Measurements from ENCODE around the gene APLN.

Gene APLN

DNA sequence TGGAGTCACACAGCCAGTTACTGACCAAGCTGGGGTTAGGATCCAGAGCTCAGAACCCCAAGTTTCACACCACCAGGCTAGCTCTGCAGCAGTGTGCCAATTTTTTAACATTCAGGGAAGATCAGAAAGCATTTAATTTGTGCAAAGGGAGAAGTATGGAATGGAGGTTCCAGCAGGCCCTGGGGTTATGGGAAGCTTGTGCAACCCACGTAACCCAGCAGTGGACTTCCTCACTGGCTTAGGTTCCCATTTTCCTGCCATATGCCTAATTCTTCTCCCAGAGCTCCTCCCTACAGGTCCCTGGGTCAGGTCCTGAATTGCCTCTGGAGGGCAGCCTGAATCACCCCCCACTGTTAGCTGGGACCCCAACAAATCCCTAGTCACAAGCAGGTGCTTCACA lies 14.0 kb downstream of the APLN start:
- DNase-seq = no peak

DNA sequence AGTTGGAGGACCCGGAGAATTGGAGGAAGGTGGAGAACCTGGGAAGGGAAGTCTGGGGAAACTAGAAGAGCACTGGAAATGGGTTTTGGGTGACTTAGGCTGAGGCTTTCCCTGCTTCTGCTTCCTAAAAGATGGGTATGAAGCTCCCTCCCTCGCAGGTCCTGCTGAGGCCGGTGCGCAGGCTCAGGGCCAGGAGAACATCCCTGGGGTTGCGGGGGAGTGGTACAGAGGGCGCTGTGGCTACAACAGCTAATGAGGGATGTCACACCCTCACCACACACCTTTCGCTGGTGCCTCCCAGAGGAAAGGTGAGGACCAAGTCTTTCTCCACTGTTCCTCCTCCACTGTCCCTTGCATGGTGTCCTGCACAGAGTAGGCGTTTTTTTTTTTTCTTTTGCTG lies 15.8 kb downstream of the APLN start:
- no peak for DNase-seq

DNA sequence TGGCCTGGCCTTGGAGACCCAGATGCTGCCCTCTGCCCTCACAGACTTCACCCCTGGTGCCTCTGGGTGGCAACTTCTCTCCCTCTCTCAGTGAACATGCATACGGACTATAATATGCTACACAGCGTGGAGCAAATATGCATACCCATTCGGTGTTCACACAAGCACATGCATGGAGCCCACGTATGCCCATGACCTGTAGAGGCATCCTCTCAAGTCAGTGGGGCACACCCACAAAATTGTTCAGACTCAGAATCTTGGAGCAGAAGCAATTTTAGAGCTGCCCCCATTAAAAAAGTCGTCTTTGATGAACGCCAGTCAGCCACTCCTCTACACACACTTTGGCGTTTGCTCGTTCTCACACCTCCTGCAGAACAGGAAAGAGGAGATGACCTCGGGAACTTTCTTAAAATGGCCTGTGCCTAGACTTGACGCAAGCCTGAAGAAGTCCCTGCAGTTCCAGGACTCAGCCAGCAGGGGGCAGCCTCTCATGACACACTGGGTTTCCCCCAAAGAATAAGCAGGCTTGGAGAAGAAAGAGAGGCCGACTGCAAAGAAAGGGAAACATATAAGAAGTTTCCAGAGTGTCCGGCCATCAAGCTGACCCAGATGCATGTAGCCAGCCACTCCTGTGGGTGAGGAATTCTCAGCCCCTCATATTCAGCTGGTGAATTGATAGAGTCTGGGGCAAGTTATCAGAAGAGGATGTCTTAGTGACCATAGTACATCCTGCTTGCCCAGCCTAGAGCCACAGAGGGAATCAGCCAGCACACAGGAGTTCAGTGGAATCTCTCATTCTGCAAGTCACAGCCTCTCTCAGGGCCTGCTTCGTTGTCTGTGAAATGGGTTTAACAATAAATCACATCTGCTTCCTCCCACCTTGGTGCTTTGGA lies 17.3 kb downstream of the APLN start:
- peak; percentile 48 to 79 (median 74) for DNase-seq

DNA sequence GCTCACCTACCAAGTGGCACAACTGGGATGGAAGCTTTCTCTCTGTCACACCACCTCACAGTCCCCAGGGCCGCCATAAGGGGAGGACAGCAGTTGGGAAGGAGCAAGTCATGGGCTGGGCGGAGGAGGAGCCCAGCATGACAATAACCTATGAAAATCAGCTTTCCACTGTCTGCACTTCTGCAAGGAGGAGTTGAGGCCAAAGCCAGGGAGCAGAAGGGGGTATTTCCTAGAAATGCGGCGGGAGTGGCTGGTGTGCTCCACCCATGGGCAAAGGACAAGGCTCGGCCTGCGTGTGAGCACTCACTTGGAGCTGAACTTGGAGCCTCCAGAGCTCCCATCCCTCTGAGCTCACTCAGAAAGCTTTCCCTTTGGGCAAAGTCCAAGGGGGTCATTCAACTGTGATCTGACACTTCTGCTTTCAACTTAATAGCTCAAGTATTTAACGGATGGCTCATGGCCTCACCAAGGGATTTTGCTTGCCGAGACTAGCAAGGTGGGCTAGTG lies 18.5 kb downstream of the APLN start:
- no peak for DNase-seq

DNA sequence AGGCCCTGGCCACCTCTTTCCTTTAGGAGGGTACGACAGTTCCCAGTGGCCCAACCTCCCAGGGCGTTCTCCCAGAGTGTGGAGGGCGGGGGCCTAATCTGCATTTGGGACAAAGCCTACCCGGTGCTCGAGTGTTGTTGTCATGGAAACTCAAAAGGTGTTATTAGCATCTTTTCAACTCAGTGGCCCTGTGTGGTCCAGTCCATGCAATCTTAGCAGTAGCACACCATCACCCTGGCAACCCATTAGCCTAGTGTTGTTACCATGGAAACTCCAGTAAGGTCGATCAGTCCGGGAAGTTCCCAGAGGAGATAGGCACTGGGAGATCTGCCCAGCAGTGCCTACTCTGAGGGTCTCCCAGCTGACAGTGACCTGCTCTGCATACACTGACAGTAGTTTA lies 20.2 kb downstream of the APLN start:
- DNase-seq = peak in 2 of 3 experiments; percentile 22 to 73

DNA sequence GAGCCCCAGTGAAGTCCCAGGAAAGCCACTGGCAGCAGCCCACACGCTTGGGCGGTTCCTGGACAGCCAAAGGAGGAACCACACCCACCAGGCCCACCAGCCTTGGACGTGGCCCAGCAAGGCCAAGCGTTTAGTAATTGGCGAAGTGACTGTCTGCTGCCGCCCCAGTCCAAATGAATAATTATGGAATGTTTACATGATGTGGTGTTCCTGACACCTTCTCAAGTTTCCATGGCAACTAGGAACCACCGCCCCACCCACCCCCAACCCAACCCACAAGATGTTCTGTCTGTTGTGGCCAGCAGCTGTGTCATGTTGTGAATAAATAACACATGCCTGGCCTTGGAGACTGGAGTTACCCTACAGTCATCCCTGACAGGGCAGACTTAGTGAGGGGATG lies 22.3 kb downstream of the APLN start:
- no peak for DNase-seq

DNA sequence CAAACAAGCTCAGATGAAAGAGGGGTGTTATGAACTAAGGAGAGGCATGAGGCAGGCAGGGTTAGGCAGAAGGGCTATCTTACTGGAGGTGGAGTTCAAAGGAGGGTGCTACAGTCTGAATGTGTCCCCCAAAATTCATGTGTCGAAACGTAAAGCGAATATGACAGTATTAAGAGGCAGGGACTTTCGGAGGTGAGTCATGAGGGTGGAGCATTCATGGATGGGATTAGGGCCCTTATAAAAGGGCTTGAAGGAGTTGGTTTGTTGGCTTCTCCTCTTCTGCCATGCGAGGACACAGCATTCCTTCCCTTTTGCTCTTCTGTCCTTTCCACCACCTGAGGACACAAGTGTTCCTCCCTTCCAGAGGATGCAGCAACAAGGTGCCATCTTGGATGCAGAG lies 22.9 kb downstream of the APLN start:
- peak in 1 of 3 experiments; percentile 3 for DNase-seq

DNA sequence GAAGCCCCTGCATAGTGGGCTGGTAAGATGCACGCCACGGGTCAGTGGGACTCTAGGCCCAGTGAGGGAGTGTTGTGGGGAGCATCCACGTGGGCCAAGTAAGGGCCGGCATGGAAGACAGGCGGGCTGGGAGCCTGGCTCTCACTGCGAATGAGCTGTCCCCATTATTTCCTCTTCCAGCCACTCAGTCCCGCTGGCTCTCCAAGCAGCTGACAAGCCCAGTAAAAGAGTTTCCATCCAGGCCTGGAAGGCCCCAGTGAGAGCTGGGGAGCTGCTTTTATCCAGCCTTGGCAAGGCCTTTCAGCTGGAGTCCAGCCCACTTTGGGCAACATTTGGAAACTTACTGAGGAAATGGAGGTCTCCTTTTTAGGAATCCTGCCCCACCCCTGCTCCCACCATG lies 24.9 kb downstream of the APLN start:
- DNase-seq = no peak

DNA sequence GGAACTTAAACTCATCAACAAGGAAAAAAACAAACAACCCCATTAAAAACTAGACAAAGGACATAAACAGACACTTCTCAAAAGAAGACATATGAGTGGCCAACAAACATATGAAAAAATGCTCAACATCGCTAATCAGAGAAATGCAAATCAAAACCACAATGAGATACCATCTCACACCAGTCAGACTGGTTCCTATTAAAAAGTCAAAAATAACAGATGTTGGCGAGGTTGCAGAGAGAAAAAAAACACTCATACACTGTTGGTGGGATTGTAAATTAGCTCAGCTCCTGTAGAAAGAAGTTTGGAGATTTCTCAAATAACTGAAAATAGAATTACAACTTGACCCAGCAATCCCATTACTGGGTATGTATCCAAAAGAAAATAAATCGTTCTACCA lies 28.7 kb downstream of the APLN start:
- no peak for DNase-seq

DNA sequence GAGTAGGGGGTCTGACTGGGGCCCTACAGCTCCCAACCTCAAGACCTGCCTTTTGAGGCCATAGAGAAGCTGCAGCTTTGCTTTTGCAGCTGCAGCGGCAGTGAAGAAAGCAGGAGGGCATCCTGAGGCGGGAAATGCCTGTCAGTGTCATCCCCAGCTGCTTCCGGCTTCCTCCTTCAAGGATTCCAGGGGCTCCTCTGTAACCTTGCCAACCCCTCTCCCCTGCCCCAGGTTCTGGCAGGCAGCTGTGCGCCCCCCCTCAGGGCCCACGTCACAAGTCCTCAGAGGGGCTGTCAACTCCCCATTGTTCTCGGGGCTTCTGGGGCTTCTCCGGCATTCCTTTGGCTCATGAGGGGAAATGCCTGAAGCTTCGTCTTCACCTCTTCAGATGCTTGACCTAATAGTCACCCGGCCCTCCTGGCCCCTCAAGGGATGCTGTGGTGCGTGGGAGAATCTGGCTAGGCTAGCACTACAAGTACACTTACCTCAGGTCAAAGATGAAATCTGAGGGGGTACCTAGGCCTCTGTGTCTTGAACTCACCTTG lies 31.9 kb downstream of the APLN start:
- DNase-seq = no peak

DNA sequence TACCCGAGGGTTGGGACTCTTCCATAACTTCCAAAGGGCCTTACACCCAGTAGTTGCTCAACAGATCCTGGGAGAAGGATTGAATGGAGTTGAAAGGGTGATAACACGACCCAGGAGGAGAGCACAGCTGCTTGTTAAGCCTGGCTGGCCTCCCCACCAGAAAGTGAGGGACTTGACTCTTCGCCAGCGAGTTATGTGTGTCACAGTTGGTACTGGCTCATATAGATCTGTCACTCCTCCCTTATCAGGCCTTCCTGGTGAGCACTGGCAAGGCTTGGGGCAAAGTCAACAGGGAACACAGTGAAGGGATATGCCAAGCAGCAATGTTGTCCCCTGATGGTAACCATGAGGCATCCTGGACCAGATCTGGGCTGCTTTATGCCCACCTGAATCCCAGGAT lies 35.8 kb downstream of the APLN start:
- no peak for DNase-seq

DNA sequence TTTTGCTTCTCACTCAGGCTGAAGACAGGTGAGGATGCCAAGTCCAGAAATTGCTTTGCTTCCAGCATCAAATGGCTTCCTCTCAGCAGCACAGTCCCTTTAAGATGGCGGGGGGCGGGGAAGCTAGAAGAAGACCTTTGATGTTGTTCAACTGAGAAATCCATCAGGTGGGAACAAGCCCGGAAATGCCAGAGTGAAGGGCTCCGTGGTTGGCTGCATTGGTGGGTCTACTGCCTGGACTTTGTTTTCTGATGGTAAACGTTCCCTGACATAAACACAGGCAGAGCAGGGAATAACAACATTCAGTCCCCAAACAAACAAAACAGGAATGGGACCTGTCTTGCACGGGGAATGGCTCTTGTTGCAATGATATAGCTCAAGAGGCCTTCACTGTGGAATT lies 37.3 kb downstream of the APLN start:
- DNase-seq = no peak

DNA sequence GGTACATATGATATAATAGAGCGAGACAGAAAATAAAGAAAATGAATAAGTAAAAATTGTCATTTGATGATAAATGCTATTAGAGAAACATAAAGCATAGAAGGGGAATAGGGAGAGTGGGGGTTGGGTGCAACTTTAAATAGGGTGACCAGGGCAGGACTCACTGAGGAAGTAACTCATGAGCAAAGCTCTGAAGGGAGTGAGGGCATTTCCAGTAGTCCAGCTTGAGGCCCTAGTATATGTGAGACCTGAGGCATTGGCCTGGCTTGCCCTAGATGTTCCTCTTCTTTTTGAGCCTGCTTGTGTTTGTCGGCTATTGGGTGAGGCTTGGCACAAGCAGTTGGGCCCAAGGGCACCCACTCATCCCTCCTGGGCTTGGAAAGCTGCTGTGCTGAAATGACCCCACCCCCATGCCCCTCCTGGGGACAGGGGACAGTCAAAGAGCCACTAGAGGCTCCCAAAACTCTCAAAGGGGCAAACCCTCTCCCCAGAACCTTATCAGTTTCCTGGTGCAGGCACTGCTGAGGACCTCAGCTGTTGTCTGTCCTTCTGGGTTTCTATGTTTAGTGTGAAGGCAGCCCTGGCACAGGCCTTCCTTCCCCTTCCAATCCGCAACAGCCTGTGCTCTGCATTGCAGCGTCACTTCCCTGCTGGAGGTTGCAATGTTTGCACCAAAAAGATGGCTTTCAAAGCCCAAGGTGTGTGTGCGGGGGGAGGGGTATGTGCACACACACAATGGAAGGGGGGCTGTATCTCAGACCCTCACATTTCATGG lies 40.1 kb downstream of the APLN start:
- DNase-seq = no peak

DNA sequence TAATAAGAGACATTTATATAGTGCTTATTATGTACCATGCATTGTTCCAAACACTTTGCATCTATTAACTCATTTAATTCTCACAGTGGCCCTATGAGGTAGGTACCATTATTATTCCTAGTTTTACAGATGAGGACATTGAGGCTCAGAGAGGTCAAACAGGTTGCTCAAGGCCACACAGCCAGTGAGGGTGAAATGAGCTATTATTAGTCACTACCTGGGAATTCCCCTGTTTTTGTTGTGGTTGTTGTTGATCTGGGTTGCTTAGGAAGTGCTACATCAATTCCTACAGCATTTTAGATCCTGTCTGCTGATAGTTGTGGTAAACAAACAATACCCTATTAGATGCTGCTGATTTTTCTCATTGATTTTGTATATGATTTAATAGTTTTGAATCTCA lies 41.2 kb downstream of the APLN start:
- no peak for DNase-seq

DNA sequence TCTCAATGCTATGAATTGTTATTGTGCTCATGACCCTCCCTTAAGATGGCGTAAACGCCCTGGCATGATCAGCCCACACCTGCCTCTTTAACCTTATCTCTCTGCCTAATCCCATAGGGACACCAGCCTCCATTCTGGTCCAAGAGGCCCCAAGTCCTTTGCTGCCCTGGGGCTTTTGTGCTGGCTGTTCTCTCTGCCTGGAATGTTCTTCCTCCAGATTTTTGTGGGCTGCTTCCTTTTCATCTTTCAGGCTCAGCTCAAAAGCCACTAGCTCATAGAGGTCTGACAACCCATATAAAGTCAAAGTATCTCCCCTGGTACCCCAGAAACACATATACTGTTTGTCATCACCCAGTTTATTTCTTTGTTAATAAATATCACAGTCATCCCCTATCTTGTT lies 42.4 kb downstream of the APLN start:
- no peak for DNase-seq

DNA sequence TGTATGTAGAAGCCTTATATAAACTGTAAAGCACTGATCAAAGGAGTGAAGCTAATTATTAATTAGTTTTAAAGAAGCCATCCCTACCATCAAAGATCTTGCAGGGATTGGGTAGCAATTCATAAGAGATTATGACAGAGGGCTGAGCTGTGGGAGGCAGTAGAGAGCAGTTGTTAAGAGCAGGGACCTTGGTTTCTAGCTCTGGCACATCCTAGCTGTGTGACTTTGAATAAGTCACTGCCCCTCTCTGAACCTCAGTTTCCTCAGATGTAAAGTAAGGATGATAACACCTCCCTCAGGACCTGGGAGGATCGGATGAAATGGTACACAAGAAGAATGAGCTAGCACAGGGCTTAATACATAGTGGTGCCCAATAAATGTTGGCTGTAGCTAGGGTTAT lies 45.4 kb downstream of the APLN start:
- no peak for DNase-seq

DNA sequence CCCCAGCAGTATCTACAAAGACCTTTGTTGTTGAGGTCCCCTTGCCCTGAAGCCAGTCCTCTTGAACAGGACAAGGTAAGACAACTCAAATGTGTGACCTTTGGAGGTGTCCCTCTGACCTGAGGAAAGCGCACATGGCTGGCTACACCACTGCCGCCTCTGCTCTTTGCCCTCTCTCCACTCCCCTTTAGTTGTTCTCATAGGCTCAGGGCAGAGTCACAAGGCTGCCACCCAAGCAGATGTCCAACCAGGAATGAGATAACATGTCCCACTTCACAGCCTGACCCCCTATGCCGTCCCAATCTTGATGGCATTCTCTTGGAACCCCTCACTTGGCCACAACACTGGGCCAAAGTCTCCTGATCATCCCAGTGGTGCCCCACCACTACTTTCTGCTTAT lies 46.3 kb downstream of the APLN start:
- no peak for DNase-seq

DNA sequence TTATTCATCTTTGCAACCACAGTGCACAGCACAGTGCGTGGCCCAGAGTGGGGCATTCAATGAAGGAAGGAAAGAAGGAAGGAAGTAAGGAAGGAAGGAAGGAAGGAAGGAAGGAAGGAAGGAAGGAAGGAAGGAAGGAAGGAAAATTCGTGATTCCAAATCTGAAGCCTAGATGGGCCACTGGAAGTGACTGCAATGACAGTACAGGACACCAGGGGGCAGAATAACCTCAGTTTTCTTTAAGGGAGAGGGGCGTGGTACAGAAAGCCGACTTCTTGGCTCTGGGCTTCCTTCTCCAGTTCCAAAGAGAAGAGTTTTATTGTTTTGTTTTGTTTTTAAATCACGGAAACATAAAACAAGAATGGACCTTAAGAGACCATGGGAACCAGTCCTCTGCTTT lies 47.8 kb downstream of the APLN start:
- peak; percentile 46 to 82 (median 75) for DNase-seq

DNA sequence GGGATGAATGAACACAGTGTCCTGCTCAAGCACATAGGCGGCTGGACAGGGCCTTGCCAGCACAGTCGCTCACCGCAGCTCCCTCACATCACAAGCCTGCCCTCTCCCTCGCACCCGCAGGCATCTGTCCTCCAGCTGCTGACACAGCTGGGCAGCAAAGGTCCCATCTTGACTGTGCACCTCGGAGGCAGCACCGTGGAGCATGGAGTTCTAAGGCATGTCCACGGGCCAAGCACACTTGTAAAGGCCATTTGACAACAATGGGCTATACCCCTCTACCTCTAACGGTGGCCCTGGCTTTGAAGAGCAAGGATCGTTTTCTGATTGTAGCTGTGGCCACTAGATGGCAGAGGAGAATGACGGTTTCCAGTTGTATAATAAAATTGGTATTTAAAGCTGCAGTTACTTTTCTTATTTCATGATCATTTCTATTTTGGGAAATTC lies 53.8 kb downstream of the APLN start:
- peak in 2 of 3 experiments; percentile 11 to 39 for DNase-seq

DNA sequence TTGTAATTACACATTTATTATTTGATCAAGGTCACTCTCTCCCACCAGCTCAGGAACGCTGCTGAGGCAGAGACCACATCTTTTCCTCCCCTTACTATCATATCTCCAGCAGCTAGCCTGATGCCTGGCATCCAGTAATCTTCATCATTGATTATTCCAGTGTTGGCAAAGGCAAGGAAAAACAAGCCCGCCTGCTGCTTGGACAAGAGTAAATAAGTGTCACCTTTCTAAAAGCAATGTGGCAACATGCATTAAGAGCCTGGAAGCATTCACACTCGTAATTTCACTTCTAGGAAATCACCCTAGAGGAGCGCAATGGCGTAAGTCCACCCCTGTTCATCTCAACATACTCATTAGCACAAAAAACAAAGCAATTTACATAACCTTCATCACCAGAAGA lies 54.8 kb downstream of the APLN start:
- no peak for DNase-seq

DNA sequence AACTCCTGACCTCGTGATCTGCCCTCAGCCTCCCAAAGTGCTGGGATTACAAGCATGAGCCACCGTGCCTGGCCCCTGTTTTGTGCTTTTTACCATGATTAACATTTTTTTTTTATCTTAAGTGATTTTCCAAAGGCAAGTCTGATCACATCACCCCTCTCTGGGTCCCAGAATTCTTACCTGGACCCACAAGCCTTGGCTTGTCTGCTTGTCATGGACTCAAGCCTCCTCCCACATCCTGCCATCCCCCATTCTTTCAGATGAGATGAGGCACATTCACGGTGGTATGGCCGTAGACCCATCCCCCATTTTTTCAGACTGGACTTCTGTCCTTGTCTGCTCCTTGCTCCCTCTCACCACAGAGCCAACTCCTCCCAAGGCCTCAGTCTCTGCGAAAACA lies 55.3 kb downstream of the APLN start:
- DNase-seq = no peak

DNA sequence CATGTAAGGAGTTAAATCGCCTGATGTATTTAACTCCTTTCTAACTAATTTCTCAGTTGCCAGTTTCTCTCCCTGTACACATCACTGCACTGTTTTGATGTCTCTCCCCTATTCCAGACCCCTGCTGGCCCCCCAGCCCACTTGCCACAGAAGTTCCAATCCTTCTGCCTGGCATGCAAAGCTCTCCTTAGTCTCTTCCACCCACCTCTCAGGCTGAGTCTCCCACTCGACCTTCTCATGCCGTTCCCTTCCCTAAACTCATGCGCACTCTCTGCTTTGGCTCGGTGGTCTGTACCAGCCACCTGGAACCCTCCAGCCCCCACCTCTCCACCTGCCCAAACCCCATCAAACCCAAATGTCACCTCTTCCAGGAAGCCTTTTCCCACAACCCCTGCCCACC lies 56.9 kb downstream of the APLN start:
- no peak for DNase-seq

DNA sequence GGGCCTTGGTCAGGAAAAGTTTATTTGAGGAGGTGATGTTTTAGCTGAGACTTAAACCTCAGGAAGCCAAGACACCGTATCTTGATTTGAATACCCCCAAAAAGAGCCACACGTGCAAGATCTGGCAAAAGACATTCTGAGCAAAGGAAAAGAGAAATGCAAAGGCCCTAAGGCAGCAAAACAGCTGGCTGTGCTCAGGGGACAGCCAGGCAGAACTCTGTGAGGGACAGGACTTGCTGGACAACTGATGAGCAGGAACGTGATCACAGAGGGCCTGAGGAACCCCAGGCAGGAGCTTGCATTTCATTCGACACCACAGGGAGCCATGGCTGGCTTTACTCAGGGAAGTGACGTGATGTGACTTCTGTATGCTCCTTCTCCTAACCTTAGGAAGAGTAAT lies 58.7 kb downstream of the APLN start:
- no peak for DNase-seq

All from NCI-H1417 (cell line).